SJCRH30 (cell line): ENCODE results near the gene EVI5L. TPM values are rescaled to one million over a fixed set of nuclear protein-coding genes. Genes with fewer than 3 reads are reported as not detected.

Experiments
- DNase-seq, 2 experiments: peaks; one replicate each; pipeline ENCODE4 v3.0.0-alpha.2; 2015 to 2020
- H3K27ac ChIP-seq: fragments of 250-450 bp; sonication (Bioruptor Pico); 2 replicates; pipeline ENCODE4 v1.5.1; 2020; ENCODE audit warnings: mild to moderate bottlenecking, moderate library complexity
- H3K27me3 ChIP-seq: fragments of 250-450 bp; sonication (Bioruptor Pico); 2 replicates; pipeline ENCODE4 v1.5.1; 2020; ENCODE audit warnings: mild to moderate bottlenecking, moderate library complexity
- H3K36me3 ChIP-seq: fragments of 250-450 bp; sonication (Bioruptor Pico); 2 replicates; pipeline ENCODE4 v1.5.1; 2020; ENCODE audit warnings: mild to moderate bottlenecking, moderate library complexity
- H3K4me1 ChIP-seq: fragments of 250-450 bp; sonication (Bioruptor Pico); 2 replicates; pipeline ENCODE4 v1.5.1; 2020; ENCODE audit warnings: mild to moderate bottlenecking, moderate library complexity
- H3K4me3 ChIP-seq: fragments of 250-450 bp; sonication (Bioruptor Pico); 2 replicates; pipeline ENCODE4 v1.5.1; 2020; ENCODE audit warnings: mild to moderate bottlenecking, moderate library complexity
- H3K9me3 ChIP-seq: fragments of 250-450 bp; sonication (Bioruptor Pico); replicated peaks from 2 replicates; pipeline ENCODE4 v1.5.1; 2020; ENCODE audit warnings: mild to moderate bottlenecking, moderate library complexity
- total RNA-seq: library from RNA; depleted of rRNA; stranded (reverse); fragments of >200 nt; shearing (Covaris generic); gene quantifications from 2 replicates; pipeline ENCODE4 v1.2.3, GENCODE V29; 2014

The EVI5L gene
- total RNA-seq, 1 experiment from 2014 or later, result 6.0 TPM

GRCh38 chr19:7867092-7867844, 37.2 kb downstream of the EVI5L start:
- no peak overlapping the region for H3K27ac ChIP-seq
- H3K36me3 ChIP-seq, result no peaks in the 10 kb centered on the region
- H3K4me3 ChIP-seq, result no peak overlapping the region
- H3K27me3 ChIP-seq, result 0 out of 2 replicates have a peak, but pooled peaks cover 4% of the 10 kb centered on the region
- H3K4me1 ChIP-seq, result no peaks in the 10 kb centered on the region; the same call in 1 of the 2 replicates
- no peak for DNase-seq
- no peaks in the 10 kb centered on the region for H3K9me3 ChIP-seq

DNA sequence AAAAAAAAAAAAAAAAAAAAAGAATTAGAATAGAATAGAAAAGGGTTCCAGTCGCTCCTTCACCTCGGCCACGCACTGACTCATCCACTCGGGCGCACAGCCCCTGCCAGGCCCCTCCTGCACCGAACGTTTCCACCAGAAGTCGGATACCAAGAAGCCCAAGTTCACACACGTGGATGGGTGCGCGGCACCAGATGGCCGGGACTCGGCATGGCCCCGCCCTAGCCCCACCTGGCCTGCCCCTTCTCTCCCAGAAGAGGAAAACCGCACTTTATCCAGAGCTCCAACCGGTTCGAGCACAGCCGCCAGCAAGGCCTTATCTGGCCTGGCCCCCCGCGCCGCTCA, 38.3 kb downstream of the EVI5L start:
- Histone ChIP-seq H3K4me3 (peak overlapping the region; percentile 46), H3K27ac (no peak overlapping the region)
- no peak for DNase-seq

DNA sequence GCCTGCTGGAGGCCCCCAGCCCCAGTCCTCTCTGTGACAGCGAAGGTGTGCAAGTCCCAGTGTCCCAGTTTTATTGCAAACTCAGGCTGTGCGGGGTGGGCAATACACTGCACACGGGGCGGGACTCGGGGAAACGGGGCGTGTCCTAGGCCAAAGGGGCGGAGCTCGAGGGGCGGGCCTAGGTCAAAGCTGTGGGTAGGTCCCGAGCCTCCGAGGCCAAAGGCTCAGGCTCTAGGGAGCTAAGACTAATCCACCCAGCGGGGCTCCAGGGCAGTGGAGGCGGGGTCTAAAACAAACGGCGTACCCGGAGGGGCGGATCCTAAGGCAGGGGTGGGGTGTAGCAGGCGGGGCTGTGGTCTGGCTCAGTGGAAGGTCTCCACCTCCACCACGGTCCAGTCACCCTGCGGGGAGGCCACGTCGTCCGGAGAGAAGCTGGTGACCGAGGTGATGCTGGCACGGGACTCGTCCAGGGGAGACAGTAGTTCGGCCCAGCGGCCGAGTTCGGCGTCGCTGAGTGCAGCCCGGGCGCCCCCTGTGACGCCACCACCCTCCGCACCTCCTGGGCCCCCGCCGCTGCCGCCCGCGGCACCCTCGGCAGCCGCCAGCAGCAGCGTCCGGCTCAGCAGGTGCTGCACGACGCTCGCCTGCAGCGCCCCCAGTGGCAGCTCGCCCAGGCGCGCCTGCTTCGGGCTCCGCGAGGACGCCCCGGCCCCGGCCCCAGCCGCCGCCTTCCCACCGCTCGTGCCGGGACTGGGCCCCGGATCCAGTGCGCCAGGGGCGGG, 38.8 kb downstream of the EVI5L start:
- peak; percentile 82 to 87 for DNase-seq
- peak overlapping the region; percentile 46 for H3K4me3 ChIP-seq
- no peaks in the 10 kb centered on the region for H3K36me3 ChIP-seq
- no peak overlapping the region for H3K27ac ChIP-seq
- H3K27me3 ChIP-seq, result 0 out of 2 replicates have a peak, but pooled peaks cover 4% of the 10 kb centered on the region
- no peaks in the 10 kb centered on the region for H3K9me3 ChIP-seq
- H3K4me1 ChIP-seq, result no peaks in the 10 kb centered on the region; the same call in 1 of the 2 replicates

More for the DNA sequence above, 38.3 kb downstream of the EVI5L start:
- Histone ChIP-seq H3K4me1 (no peaks in the 10 kb centered on the region; the same call in 1 of the 2 replicates), H3K27me3 (0 out of 2 replicates have a peak, but pooled peaks cover 4% of the 10 kb centered on the region), H3K9me3 (no peaks in the 10 kb centered on the region), H3K36me3 (no peaks in the 10 kb centered on the region)

DNA sequence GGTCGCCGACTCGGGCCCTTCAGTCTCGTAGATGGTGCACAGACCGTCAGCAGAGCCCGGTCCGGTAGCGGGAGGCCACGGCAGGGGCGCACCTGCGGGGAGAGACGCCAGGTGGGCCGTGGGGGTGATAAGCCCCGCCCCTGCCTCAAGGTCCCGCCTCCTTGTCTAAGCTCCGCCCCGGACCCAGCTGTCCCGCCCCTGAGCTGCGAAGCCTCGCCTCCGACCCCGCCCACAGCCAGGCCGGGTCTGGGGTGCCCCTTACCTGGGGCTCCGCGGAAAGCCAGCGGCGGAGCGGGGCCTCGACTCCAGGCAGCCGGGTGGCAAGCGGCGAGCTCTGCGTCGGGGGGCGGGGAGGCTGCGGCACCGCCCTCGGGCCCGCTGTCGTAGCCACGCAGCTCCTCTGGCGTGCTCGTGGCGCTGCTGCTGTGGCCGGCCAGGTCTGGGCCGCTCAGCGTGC, 39.5 kb downstream of the EVI5L start:
- H3K4me3 ChIP-seq, result peak overlapping the region; percentile 46
- H3K27me3 ChIP-seq, result peaks cover 5% of the 10 kb centered on the region
- H3K36me3 ChIP-seq, result no peaks in the 10 kb centered on the region
- H3K4me1 ChIP-seq, result no peaks in the 10 kb centered on the region; the same call in 1 of the 2 replicates
- H3K9me3 ChIP-seq, result no peaks in the 10 kb centered on the region
- no peak overlapping the region for H3K27ac ChIP-seq
- peak; percentile 20 to 45 for DNase-seq

DNA sequence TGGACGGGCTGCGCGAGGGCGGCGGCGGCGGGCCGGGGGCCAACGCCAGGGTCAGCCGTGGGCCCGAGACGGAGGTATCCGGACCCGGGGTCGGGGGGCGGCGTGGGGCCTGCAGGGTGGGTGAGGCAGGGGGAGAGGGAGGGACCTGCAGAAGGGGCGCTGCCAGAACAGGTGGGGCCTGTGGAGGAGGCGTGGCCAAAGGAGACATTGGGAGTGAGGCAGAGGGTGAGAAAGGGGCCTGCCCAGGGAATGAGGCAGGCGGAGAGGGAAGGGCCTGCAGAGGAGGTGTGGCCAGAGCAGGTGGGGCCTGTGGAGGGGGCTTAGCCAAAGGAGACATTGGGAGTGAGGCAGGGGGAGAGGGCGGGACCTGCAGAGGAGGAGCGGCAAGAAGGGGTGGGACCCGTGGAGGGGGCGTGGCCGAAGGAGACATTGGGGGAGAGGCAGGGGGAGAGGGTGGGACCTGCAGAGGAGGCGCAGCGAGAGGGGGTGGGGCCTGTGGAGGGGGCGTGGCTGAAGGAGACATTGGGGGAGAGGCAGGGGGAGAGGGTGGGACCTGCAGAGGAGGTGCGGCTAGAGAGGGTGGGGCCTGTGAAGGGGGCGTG, 40.0 kb downstream of the EVI5L start:
- Histone ChIP-seq H3K4me3 (no peak overlapping the region), H3K27me3 (peaks cover 7% of the 10 kb centered on the region), H3K9me3 (no peaks in the 10 kb centered on the region), H3K4me1 (no peaks in the 10 kb centered on the region; the same call in 1 of the 2 replicates), H3K27ac (no peak overlapping the region), H3K36me3 (no peaks in the 10 kb centered on the region)
- DNase-seq, result peak; percentile 65 to 75

GRCh38 chr19:7870571-7871436, 40.8 kb downstream of the EVI5L start:
- H3K4me1 ChIP-seq, result no peaks in the 10 kb centered on the region; the same call in 1 of the 2 replicates
- H3K27me3 ChIP-seq, result peaks cover 7% of the 10 kb centered on the region

DNA sequence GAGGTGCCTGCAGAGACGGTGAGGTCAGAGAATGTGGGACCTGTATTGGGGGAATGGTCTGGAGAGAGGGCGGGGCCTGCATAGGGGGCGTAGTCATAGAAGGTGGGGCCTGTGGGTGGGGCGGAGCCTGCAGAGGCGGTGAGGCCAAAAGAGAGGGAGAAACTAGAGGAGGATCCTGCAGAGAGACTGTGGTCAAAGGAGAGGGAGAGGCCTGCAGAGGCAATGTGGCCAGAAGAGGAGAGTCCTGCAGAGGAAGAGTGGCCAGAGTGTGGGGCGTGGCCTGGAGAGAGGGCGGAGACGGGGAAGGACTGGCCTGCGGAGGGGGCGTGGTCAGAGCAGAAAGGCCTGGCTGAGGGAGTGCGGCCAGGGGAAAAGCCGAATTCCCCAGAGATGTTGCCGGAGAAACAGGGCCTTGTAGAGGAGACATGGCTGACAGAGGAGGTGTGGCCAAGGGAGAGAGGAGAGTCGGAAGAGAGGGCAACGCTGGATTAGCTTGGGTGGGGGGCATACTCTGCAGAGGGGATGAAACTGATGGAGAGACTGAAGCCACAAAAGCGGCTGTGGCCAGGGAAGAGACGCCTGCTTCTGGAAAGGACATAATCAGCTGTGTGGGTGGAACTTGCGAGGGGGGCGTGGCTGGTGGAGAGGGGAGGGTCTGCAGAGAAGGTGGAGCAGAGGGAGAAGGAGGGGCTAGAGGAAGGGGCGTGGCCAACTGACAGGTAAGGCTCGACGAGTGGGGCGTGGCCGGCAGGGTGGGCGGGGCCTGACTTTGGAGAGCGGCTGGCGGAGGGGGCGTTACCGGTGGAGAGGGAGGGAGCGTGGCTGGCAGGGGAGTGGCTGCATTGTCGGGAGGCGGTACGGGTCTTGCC, 41.7 kb downstream of the EVI5L start:
- Histone ChIP-seq H3K27me3 (peaks cover 6% of the 10 kb centered on the region), H3K27ac (no peak overlapping the region), H3K9me3 (no peaks in the 10 kb centered on the region), H3K4me1 (no peaks in the 10 kb centered on the region; the same call in 1 of the 2 replicates), H3K36me3 (no peaks in the 10 kb centered on the region), H3K4me3 (peak overlapping the region; percentile 18)
- DNase-seq, result peak; percentile 95 to 96

More at GRCh38 chr19:7870571-7871436, 40.8 kb downstream of the EVI5L start:
- no peak overlapping the region for H3K4me3 ChIP-seq
- H3K27ac ChIP-seq, result no peak overlapping the region
- no peaks in the 10 kb centered on the region for H3K36me3 ChIP-seq
- H3K9me3 ChIP-seq, result no peaks in the 10 kb centered on the region
- peak; percentile 80 to 82 for DNase-seq

DNA sequence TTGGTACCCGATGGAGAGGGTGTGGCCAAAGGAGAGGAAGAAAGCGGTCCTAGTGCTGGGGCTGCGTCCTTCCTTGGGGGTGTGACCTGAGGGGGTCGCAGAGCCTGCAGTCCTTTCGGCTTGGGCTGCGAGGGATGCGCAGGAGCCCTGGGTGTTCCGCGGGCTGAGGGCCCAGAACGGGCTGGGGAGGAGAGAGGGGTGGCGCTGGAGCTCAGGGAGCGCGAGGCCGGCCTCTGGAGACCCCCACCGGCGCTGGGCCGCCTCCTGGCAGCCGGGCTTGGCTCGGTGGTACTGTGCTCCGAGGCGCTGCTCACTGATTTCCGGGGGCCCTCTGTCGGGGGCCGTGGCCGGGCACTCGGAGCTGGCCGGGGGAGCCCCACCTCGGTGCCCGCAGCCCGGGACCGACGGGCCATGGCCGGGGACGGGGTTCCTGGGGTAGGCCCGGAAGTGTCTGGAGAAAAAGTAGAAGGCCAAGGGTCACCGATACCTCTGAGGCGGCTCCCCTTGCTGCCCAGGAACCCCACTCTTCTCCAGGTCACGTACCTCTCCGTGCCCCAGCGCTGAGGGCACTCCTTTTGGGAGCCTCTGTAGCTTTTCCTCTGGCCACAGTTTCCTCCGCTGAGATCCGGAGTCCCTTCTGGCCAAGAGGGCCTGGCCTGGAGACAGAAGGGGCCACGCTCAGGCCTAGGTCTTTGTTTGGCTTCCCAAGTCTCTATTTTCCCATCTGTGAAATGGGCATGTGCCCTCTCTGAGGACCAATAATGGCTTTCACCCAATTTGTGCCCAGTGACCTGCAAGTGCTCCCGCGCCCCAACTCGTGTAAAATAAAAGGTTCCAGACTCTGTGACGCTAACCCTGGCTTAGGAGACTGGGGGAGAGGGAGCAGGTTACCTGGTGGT, 42.5 kb downstream of the EVI5L start:
- DNase-seq, result no peak
- Histone ChIP-seq H3K27ac (no peak overlapping the region), H3K27me3 (peaks cover 4% of the 10 kb centered on the region), H3K4me1 (no peaks in the 10 kb centered on the region; the same call in 1 of the 2 replicates), H3K36me3 (no peaks in the 10 kb centered on the region), H3K4me3 (no peak overlapping the region), H3K9me3 (no peaks in the 10 kb centered on the region)

DNA sequence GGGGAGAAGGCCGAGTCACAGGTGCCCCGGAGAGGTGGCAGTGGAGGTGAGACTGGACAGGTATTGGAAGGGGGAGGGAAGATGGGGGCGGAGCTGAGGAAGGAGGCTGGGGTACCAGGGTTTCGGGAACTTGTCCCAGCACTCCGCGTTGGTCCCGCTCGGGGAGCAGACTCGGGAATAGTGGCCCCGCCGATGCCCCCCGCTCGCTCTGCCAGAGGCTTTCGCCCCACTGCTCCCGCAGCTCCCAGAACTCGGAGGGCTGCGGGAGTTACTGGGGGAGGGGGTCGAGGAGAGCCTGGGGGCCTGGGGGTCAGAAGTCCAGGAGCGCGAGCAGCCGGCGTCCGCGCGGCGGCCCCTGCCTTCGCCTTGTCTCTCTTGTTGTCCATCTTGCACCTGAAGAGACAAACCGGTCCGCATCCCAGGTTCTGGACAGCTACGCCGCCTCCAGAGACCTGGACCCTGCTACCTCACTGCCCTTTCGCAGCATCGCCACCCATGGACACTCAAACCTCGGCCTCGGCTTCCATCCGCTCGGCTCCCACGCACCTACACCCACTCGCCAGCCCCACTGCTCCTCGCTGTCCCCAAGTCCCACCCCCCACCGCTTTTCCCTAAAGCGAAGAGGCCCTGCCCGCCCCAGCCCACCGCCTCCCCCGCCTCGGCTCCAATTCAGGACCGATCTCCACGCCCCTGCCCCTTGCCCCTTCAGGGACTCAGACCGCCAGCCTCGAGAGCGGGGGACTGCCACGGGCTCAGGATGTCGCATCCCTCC, 43.5 kb downstream of the EVI5L start:
- Histone ChIP-seq H3K27ac (no peak overlapping the region), H3K4me1 (no peaks in the 10 kb centered on the region; the same call in 1 of the 2 replicates), H3K4me3 (no peak overlapping the region), H3K27me3 (peaks cover 4% of the 10 kb centered on the region), H3K36me3 (no peaks in the 10 kb centered on the region), H3K9me3 (no peaks in the 10 kb centered on the region)
- no peak for DNase-seq

GRCh38 chr19:7874076-7874896, 44.3 kb downstream of the EVI5L start, which contains the start of gene PRR36:
Gene PRR36, minus strand, starts transcription at chr19:7874390. Its CDS starts 701 bp downstream, at chr19:7873689.
- Histone ChIP-seq H3K9me3 (no peaks in the 10 kb centered on the region), H3K4me3 (no peak within 1 kb of the TSS), H3K4me1 (peaks cover 7% of the 10 kb centered on the region; the same call in 1 of the 2 replicates), H3K27ac (no peak within 1 kb of the TSS), H3K36me3 (no peaks in the 10 kb centered on the region), H3K27me3 (peaks cover 4% of the 10 kb centered on the region)
- DNase-seq, result no peak

GRCh38 chr19:7874897-7875273, 44.9 kb downstream of the EVI5L start:
- Histone ChIP-seq H3K36me3 (no peaks in the 10 kb centered on the region), H3K9me3 (no peaks in the 10 kb centered on the region), H3K27ac (no peak overlapping the region), H3K27me3 (peaks cover 4% of the 10 kb centered on the region), H3K4me3 (no peak overlapping the region), H3K4me1 (peaks cover 11% of the 10 kb centered on the region; the same call in 1 of the 2 replicates)
- DNase-seq, result no peak
